H1 (cell line): ENCODE data around the gene ACOT11. TPM values are rescaled to one million over a fixed set of nuclear protein-coding genes. Genes with fewer than 3 reads are reported as not detected.

Experiments used
- CTCF ChIA-PET: fragments of 300-600 bp; sonication (Branson Sonifier 250); formaldehyde crosslinking; loops from one replicate; lab custom pipeline; 2021; ENCODE audit not compliant: partially characterized antibody; lab: Charles Lee
- POLR2A ChIA-PET: fragments of 300-600 bp; sonication (Branson Sonifier 250); formaldehyde crosslinking; loops from one replicate; lab custom pipeline; 2021; ENCODE audit warnings: inconsistent platforms; ENCODE audit not compliant: partially characterized antibody; lab: Charles Lee
- DNase-seq, 2 experiments: peaks; one replicate each; pipeline versions ENCODE4 v3.0.0 to v3.0.0-alpha.2; 2010 to 2022; ENCODE audit warnings: low spot score in 2 of 2, low read depth in 1 of 2, mixed read lengths in 1 of 2
- FAIRE-seq: peaks from 2 replicates; lab custom pipeline; 2011; peaks lifted over from hg19 to GRCh38; lab: Jason Lieb, UNC
- H2AFZ ChIP-seq: 2 replicates; pipeline ENCODE4 v1.8.1; 2012; ENCODE audit warnings: low read length, inconsistent platforms
- H2AK5ac ChIP-seq: 2 replicates; pipeline ENCODE4 v1.6.1; 2013; ENCODE audit warnings: low read depth, low read length
- H2BK120ac ChIP-seq: replicated peaks from 2 replicates; pipeline ENCODE3; 2013; ENCODE audit warnings: low read depth, low read length, inconsistent platforms
- H2BK12ac ChIP-seq: 2 replicates; pipeline ENCODE4 v1.6.1; 2013; ENCODE audit warnings: low read depth, low read length
- H2BK15ac ChIP-seq: 2 replicates; pipeline ENCODE4 v1.6.1; 2013; ENCODE audit warnings: low read length
- H2BK20ac ChIP-seq: 2 replicates; pipeline ENCODE4 v1.6.1; 2013; ENCODE audit warnings: low read length
- H2BK5ac ChIP-seq: 2 replicates; pipeline ENCODE4 v1.6.1; 2013; ENCODE audit warnings: low read depth, low read length
- H3K14ac ChIP-seq: 2 replicates; pipeline ENCODE4 v1.6.1; 2013; ENCODE audit warnings: inconsistent platforms; ENCODE audit not compliant: insufficient read length
- H3K18ac ChIP-seq: 2 replicates; pipeline ENCODE4 v1.6.1; 2013; ENCODE audit warnings: low read length; ENCODE audit errors: extremely low read depth
- H3K23ac ChIP-seq: 2 replicates; pipeline ENCODE4 v1.6.1; 2013; ENCODE audit warnings: inconsistent platforms; ENCODE audit not compliant: insufficient read length
- H3K23me2 ChIP-seq: 2 replicates; pipeline ENCODE4 v1.6.1; 2013; ENCODE audit warnings: low read depth, low read length
- H3K27ac ChIP-seq: 2 replicates; pipeline ENCODE4 v1.6.1; 2011; ENCODE audit warnings: low read depth, low read length, inconsistent platforms
- H3K27me3 ChIP-seq, 4 experiments: replicated peaks in 1 of 4; 1 replicate in 1 of 4; 2 replicates in 3 of 4; pipeline versions ENCODE4 v1.6.1 to v1.8.1; 2011 to 2013; ENCODE audit warnings: low read length in 3 of 4, mild to moderate bottlenecking in 3 of 4, inconsistent platforms in 2 of 4, mixed read lengths in 2 of 4, moderate library complexity in 1 of 4; ENCODE audit not compliant: control insufficient read depth in 3 of 4, insufficient read depth in 3 of 4; ENCODE audit errors: extremely low read depth in 1 of 4
- H3K36me3 ChIP-seq, 4 experiments: 2 replicates each; pipeline versions ENCODE4 v1.6.1 to v1.8.1; 2011 to 2013; ENCODE audit warnings: mild to moderate bottlenecking in 4 of 4, low read length in 3 of 4, moderate library complexity in 2 of 4, control low read depth in 1 of 4, inconsistent platforms in 1 of 4; ENCODE audit not compliant: insufficient read depth in 4 of 4, control insufficient read depth in 2 of 4
- H3K4ac ChIP-seq: replicated peaks from 2 replicates; pipeline ENCODE3; 2013; ENCODE audit warnings: low read length, low read depth, mixed read lengths, inconsistent platforms; ENCODE audit not compliant: insufficient read length
- H3K4me1 ChIP-seq, 4 experiments: replicated peaks in 1 of 4; 1 replicate in 1 of 4; 2 replicates in 3 of 4; pipeline versions ENCODE4 v1.6.1 to v1.8.1; 2011 to 2013; ENCODE audit warnings: low read length in 3 of 4, inconsistent platforms in 2 of 4, mixed read lengths in 1 of 4; ENCODE audit not compliant: insufficient read depth in 4 of 4, control insufficient read depth in 3 of 4
- H3K4me2 ChIP-seq, 2 experiments: 2 replicates each; pipeline versions ENCODE4 v1.6.1 to v1.8.1; 2011 to 2013; ENCODE audit warnings: low read depth in 2 of 2, low read length in 2 of 2, control low read depth in 1 of 2, inconsistent platforms in 1 of 2, mild to moderate bottlenecking in 1 of 2; ENCODE audit not compliant: insufficient read depth in 1 of 2
- H3K4me3 ChIP-seq, 4 experiments: fragments of 200-600, 300-600 bp in 1 of 4; sonication (generic), shearing (Covaris generic), sonication (Bioruptor Twin) in 1 of 4; 2 replicates each; pipeline versions ENCODE4 v1.5.1 to v1.8.1; 2011 to 2016; ENCODE audit warnings: low read length in 4 of 4, low read depth in 3 of 4, control low read depth in 2 of 4, inconsistent platforms in 2 of 4, mild to moderate bottlenecking in 2 of 4, mixed read lengths in 1 of 4, moderate library complexity in 1 of 4; ENCODE audit not compliant: insufficient read depth in 2 of 4; ENCODE audit errors: extremely low read depth in 1 of 4
- H3K56ac ChIP-seq: replicated peaks from 2 replicates; pipeline ENCODE3; 2013; ENCODE audit warnings: low read depth, mild to moderate bottlenecking, mixed read lengths, low read length, inconsistent platforms; ENCODE audit not compliant: insufficient read length
- H3K79me1 ChIP-seq: 2 replicates; pipeline ENCODE4 v1.6.1; 2013; ENCODE audit warnings: low read depth, low read length, control low read depth
- H3K79me2 ChIP-seq, 2 experiments: 2 replicates each; pipeline versions ENCODE4 v1.6.1 to v1.8.1; 2012 to 2013; ENCODE audit warnings: low read length in 2 of 2, mild to moderate bottlenecking in 2 of 2, inconsistent platforms in 1 of 2; ENCODE audit not compliant: insufficient read depth in 2 of 2, control insufficient read depth in 1 of 2
- H3K9ac ChIP-seq, 4 experiments: replicated peaks in 1 of 4; 1 replicate in 1 of 4; 2 replicates in 3 of 4; pipeline versions ENCODE4 v1.6.1 to v1.8.1; 2011 to 2013; ENCODE audit warnings: low read depth in 3 of 4, low read length in 3 of 4, control low read depth in 2 of 4, mild to moderate bottlenecking in 2 of 4, moderate library complexity in 2 of 4, inconsistent platforms in 1 of 4; ENCODE audit errors: extremely low read depth in 1 of 4
- H3K9me3 ChIP-seq, 2 experiments: 2 replicates each; pipeline versions ENCODE4 v1.6.1 to v1.8.1; 2012 to 2013; ENCODE audit warnings: mild to moderate bottlenecking in 2 of 2, moderate library complexity in 2 of 2, control low read depth in 1 of 2, inconsistent platforms in 1 of 2, low read depth in 1 of 2, low read length in 1 of 2, mixed read lengths in 1 of 2; ENCODE audit not compliant: insufficient read depth in 2 of 2
- H4K20me1 ChIP-seq, 2 experiments: replicated peaks in 1 of 2; 2 replicates each; pipeline versions ENCODE3 to v1.8.1; 2011 to 2013; ENCODE audit warnings: inconsistent platforms in 2 of 2, low read length in 2 of 2, mild to moderate bottlenecking in 1 of 2; ENCODE audit not compliant: insufficient read depth in 2 of 2, control insufficient read depth in 1 of 2
- H4K5ac ChIP-seq: 2 replicates; pipeline ENCODE4 v1.6.1; 2013; ENCODE audit warnings: low read length, low read depth, mixed read lengths, inconsistent platforms; ENCODE audit not compliant: insufficient read length
- H4K8ac ChIP-seq: 2 replicates; pipeline ENCODE4 v1.8.0; 2013; ENCODE audit warnings: mild to moderate bottlenecking, moderate library complexity, low read length, inconsistent platforms; ENCODE audit not compliant: insufficient read depth; ENCODE audit errors: extremely low read depth
- H4K91ac ChIP-seq: replicated peaks from 2 replicates; pipeline ENCODE3; 2013; ENCODE audit warnings: low read length, mixed read lengths, inconsistent platforms; ENCODE audit not compliant: insufficient read length
- BCL11A ChIP-seq, 2 experiments: IDR thresholded peaks; one replicate each; pipeline ENCODE4 v1.6.1; 2011; ENCODE audit warnings: low read depth in 2 of 2, low read length in 2 of 2, mild to moderate bottlenecking in 2 of 2
- CTCF ChIP-seq, 3 experiments: IDR thresholded peaks; 1 replicate in 2 of 3; 2 replicates in 1 of 3; pipeline versions ENCODE4 v1.5.1 to v1.6.1; 2011; ENCODE audit warnings: low read length in 3 of 3, mild to moderate bottlenecking in 3 of 3, inconsistent platforms in 2 of 3, low read depth in 1 of 3, moderate library complexity in 1 of 3; ENCODE audit not compliant: insufficient read depth in 1 of 3; ENCODE audit errors: control extremely low read depth in 1 of 3
- JUN ChIP-seq: IDR thresholded peaks from 2 replicates; pipeline ENCODE4 v1.6.1; 2011; ENCODE audit warnings: low read depth, mild to moderate bottlenecking, improper control_type of control experiment, low read length
- TCF12 ChIP-seq: IDR thresholded peaks from 2 replicates; pipeline ENCODE4 v1.6.1; 2011; ENCODE audit warnings: low read depth, mild to moderate bottlenecking, low read length
- WGBS, 2 experiments: shearing (Covaris generic) in 1 of 2; methylation state at CpG; one replicate each; pipeline versions ENCODE4 v1.1.6 to v1.1.7; 2013 to 2015; ENCODE audit warnings: low lambda C conversion rate in 2 of 2, mixed read lengths in 2 of 2, inconsistent platforms in 1 of 2, low coverage in 1 of 2, missing lambda C conversion rate in 1 of 2; ENCODE audit not compliant: insufficient replicate concordance in 2 of 2, insufficient coverage in 1 of 2, insufficient read length in 1 of 2; ENCODE audit errors: extremely low coverage in 1 of 2, missing lambda C conversion rate in 1 of 2; 5-methylcytosine and 5-hydroxymethylcytosine counted together
- polyA plus RNA-seq, 7 experiments: library from polyadenylated mRNA; depleted of rRNA in 3 of 7; stranded (reverse) in 5 of 7; unstranded in 2 of 7; fragments of >200 nt in 5 of 7; fragments of 200-250 nt in 2 of 7; gene quantifications; 1 replicate in 5 of 7; 2 replicates in 1 of 7; 4 replicates in 1 of 7; pipeline versions ENCODE4 v1.2.1 to v1.2.3, GENCODE V29; 2011 to 2013; ENCODE audit warnings: missing spikeins in 2 of 7, mixed read lengths in 2 of 7
- total RNA-seq: library from RNA; stranded (reverse); fragmentation: NEBNext Ultra II Directional; extraction: Animal tissue kit (Norgen Biotek cat#: 25700); gene quantifications from 2 replicates; pipeline ENCODE4 v1.2.1, GENCODE V29; 2021

Gene ACOT11
- total and polyA plus RNA-seq, 2 of the 8 experiments (the other 6 are each of a cell fraction or from before 2014, with no cell fraction given) = 3.8 to 4.5 TPM

GRCh38 chr1:54608566-54609230 is 60.7 kb downstream of the ACOT11 start:
- no peak overlapping the region; the same call in 1 of the 2 replicates for H3K27ac ChIP-seq
- POLR2A ChIA-PET = interaction anchor here (1.7 kb wide), 1 partner anchor 11 kb away, joined by 5 read pairs; no protein-coding TSS in a partner anchor
- DNase-seq = no peak

More at GRCh38 chr1:54608566-54609230, 60.7 kb downstream of the ACOT11 start:
- no peak overlapping the region for H2AK5ac ChIP-seq
- H3K9me3 ChIP-seq = no peaks in the 10 kb centered on the region
- no peak overlapping the region for H4K5ac ChIP-seq
- H3K18ac ChIP-seq = no peak overlapping the region
- no peaks in the 10 kb centered on the region for H3K27me3 ChIP-seq
- no peaks in the 10 kb centered on the region for H3K23me2 ChIP-seq
- CTCF ChIA-PET = interaction anchor here (0.6 to 1.5 kb wide), 3 partner anchors 18 to 140 kb away, joined by 3 to 4 read pairs (median 4); no protein-coding TSS in a partner anchor
- H4K91ac ChIP-seq = peak overlapping the region; percentile 22
- TF ChIP-seq TCF12 (no peak), JUN (no peak), BCL11A (IDR thresholded peaks at IDR 0.05; ENCODE audit: low read depth in 2 of 2, low read length in 2 of 2) (no peak), CTCF (IDR thresholded peaks at IDR 0.05; ENCODE audit: control extremely low read depth in 1 of 3, insufficient read depth in 1 of 3, low read depth in 1 of 3, low read length in 3 of 3) (no peak)
- H3K79me2 ChIP-seq = no peaks in the 10 kb centered on the region
- H3K4me1 ChIP-seq = peaks cover 5 to 16% (median 10%) of the 10 kb centered on the region in 4 experiments
- no peak overlapping the region for H3K23ac ChIP-seq
- no peak overlapping the region for H2BK5ac ChIP-seq
- no peaks in the 10 kb centered on the region for H3K36me3 ChIP-seq
- H2BK120ac ChIP-seq = no peak overlapping the region
- H3K4me3 ChIP-seq = no peak overlapping the region
- H4K8ac ChIP-seq = no peak overlapping the region
- H3K14ac ChIP-seq = no peak overlapping the region
- H2AFZ ChIP-seq = no peak overlapping the region
- WGBS, 2 experiments = 93% methylated on average over 8 of the region's 9 CpGs; no CpG with 5 or more reads in 1 of the 2 experiments
- no peak overlapping the region for H3K4me2 ChIP-seq
- H3K56ac ChIP-seq = no peak overlapping the region
- H3K79me1 ChIP-seq = no peaks in the 10 kb centered on the region
- H2BK15ac ChIP-seq = no peak overlapping the region
- H2BK12ac ChIP-seq = no peak overlapping the region
- no peak overlapping the region for H3K9ac ChIP-seq
- H3K4ac ChIP-seq = no peak overlapping the region
- no peak for FAIRE-seq
- H4K20me1 ChIP-seq = peaks cover 0 to 2% of the 10 kb centered on the region in 2 experiments
- H2BK20ac ChIP-seq = no peak overlapping the region
